Measurements from ENCODE around the gene TCL1A. TPM values are rescaled to one million over a fixed set of nuclear protein-coding genes. Genes with fewer than 3 reads are reported as not detected.
A peak's percentile ranks its signal among the peaks of the same experiment; 100 is the strongest.

Gene TCL1A
- total and polyA plus RNA-seq, 10 of the 15 experiments (the other 5 are each of a cell fraction or from before 2014, with no cell fraction given) = 5.9 to 283 (median 113) TPM

DNA sequence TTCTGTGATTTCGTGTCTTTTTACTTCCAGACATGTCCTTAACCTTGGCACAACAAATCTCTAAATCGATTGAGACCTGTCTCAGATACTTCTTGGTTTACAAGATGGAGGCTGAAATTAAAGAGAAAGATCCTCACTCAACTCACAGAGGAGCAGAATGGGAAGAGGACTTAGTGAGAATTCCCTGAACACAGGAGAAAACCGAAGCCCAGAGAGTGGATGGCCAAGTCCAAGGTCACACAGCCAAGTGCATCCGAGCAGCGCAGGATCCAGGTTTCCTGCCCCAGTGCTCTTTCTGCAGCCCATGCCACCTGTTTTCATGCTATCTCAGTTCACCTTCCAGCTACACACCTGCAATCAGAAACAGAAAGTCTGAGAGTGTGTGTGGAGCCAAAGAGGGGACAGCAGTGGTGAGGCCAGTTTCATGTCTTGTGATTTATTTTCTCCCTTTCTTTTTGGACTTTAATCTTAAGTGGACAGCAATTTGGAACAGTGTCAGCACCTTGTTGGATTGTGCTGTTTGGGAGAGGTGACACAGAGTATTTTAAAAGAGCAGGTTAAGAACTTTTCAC lies 50.6 kb downstream of the TCL1A start:
- FAIRE-seq (no peak), ATAC-seq (peak; percentile 55), DNase-seq (ENCODE audit: low read depth, low spot score) (peak; percentile 49)
- Histone ChIP-seq H3K4me3 (peak overlapping the region; percentile 64), H4K20me1 (ENCODE audit: control insufficient read depth, insufficient read depth) (no peaks in the 10 kb centered on the region), H3K36me3 (ENCODE audit: control insufficient read depth in 2 of 2, insufficient read depth in 2 of 2, low read length in 1 of 2) (no peaks in the 10 kb centered on the region), H3K27ac (ENCODE audit: control insufficient read depth, insufficient read depth) (peak overlapping the region; percentile 82), H3K4me1 (ENCODE audit: control insufficient read depth, insufficient read depth, low read length) (peaks cover 61% of the 10 kb centered on the region), H3K27me3 (replicated peaks in 1 of 2; ENCODE audit: control insufficient read depth in 2 of 2, insufficient read depth in 2 of 2, low read length in 1 of 2) (no peaks in the 10 kb centered on the region; a peak in 1 of 4 replicates), H3K4me2 (ENCODE audit: control insufficient read depth, insufficient read depth) (peak overlapping the region; percentile 67), H3K79me2 (ENCODE audit: control insufficient read depth, insufficient read depth, low read length) (no peaks in the 10 kb centered on the region), H3K9ac (ENCODE audit: control insufficient read depth, insufficient read depth, low read length) (peak overlapping the region; percentile 52), H2AFZ (ENCODE audit: control insufficient read depth, low read depth, low read length) (peak overlapping the region; percentile 42), H3K9me3 (replicated peaks; ENCODE audit: control insufficient read depth, insufficient read depth, low read length) (no peaks in the 10 kb centered on the region)
- POLR2A ChIA-PET = interaction anchor here (0.6 to 1.3 kb wide), 5 partner anchors 15 to 1674 kb away, joined by 4 to 8 read pairs (median 5); no protein-coding TSS in a partner anchor
- SMC1A ChIA-PET (ENCODE audit: uncharacterized antibody, unreplicated experiment) = interaction anchor here (0.6 to 7.1 kb wide), 12 partner anchors 9 to 136 kb away, joined by 3 to 78 read pairs (median 4); no protein-coding TSS in a partner anchor
- RAD21 ChIA-PET (ENCODE audit: unreplicated experiment) = interaction anchor here (0.6 to 4.3 kb wide), 10 partner anchors 9 to 169 kb away, joined by 3 to 44 read pairs (median 3); no protein-coding TSS in a partner anchor
- CTCF ChIA-PET = interaction anchor here (1.3 to 7.4 kb wide), 8 partner anchors 7 to 101 kb away, joined by 4 to 98 read pairs (median 8); no protein-coding TSS in a partner anchor
- in situ Hi-C loops (cut with MboI) (loop anchor here (25.0 kb wide), 1 partner anchor 1701 kb away; no protein-coding TSS in a partner anchor), intact Hi-C loops (cut with micrococcal nuclease; ENCODE audit: unreplicated experiment) (loop anchor here (5.0 kb wide), 1 partner anchor 64 kb away; no protein-coding TSS in a partner anchor)
- BruUV-seq (replicated peaks) = no TSS peak
- 3% methylated on average over 5 of the region's 5 CpGs for WGBS (ENCODE audit: insufficient coverage, insufficient replicate concordance, low lambda C conversion rate, missing lambda C conversion rate)
- TF ChIP-seq TCF3 (IDR thresholded peaks at IDR 0.05; ENCODE audit: borderline replicate concordance, insufficient read depth, low read depth, low read length) (peak; percentile 69; the same call in 1 of the 2 replicates), NFYA (IDR thresholded peaks at IDR 0.05; ENCODE audit: borderline replicate concordance, low read depth, low read length) (no peak), SIN3A (IDR thresholded peaks at IDR 0.05; ENCODE audit: low read depth, low read length) (no peak), HDGF (IDR thresholded peaks at IDR 0.05) (no peak), TCF12 (IDR thresholded peaks at IDR 0.05; ENCODE audit: low read depth, low read length) (peak; percentile 68), MYB (IDR thresholded peaks at IDR 0.05; ENCODE audit: borderline replicate concordance, low read depth, low read length) (no peak), ASH2L (IDR thresholded peaks at IDR 0.05; ENCODE audit: borderline replicate concordance, low read depth) (0 out of 2 replicates have a peak, but pooled peaks have one; percentile 13), KDM1A (IDR thresholded peaks at IDR 0.05; ENCODE audit: borderline replicate concordance) (no peak), NKRF (conservative IDR thresholded peaks at IDR 0.05) (0 out of 2 replicates have a peak, but pooled peaks have one; percentile 35), YY1 (IDR thresholded peaks at IDR 0.05; ENCODE audit: low read depth, low read length) (peak; percentile 47; the same call in 1 of the 2 replicates), MEF2B (IDR thresholded peaks at IDR 0.05; ENCODE audit: partially characterized antibody, poor library complexity, severe bottlenecking) (peak; percentile 14), RAD21 (IDR thresholded peaks at IDR 0.05; ENCODE audit: insufficient read depth, low read depth, low read length) (no peak), ZNF622 (IDR thresholded peaks at IDR 0.05) (no peak), ATF2 (IDR thresholded peaks at IDR 0.05; ENCODE audit: low read length) (no peak), BHLHE40 (IDR thresholded peaks at IDR 0.05; ENCODE audit: borderline replicate concordance in 1 of 2, low read depth in 2 of 2, low read length in 1 of 2) (peak; percentile 53 to 63; a peak in 2 of 4 replicates), IKZF2 (IDR thresholded peaks at IDR 0.05) (peak in 1 of 2 experiments; percentile 10; a peak in 1 of 4 replicates), DPF2 (IDR thresholded peaks at IDR 0.05) (peak; percentile 41; the same call in 1 of the 2 replicates), CHD2 (IDR thresholded peaks at IDR 0.05; ENCODE audit: borderline replicate concordance, low read depth, low read length) (no peak), STAT3 (IDR thresholded peaks at IDR 0.05; ENCODE audit: low read depth, low read length) (no peak), RUNX3 (IDR thresholded peaks at IDR 0.05; ENCODE audit: low read length) (no peak)

Data from GM12878 (cell line).